Activated T-cell treated with anti-CD3 and anti-CD28 coated beads for 1 hour (primary cell): ENCODE results near the gene STIM1.
A peak's percentile ranks its signal among the peaks of the same experiment; 100 is the strongest.
"Not testable (repeated sequence)": the region's sequence is repeated elsewhere in the genome, so short reads cannot be mapped to it uniquely, and the experiment has no call there.

Experiments
- DNase-seq: peaks from one replicate; pipeline ENCODE4 v3.0.0-alpha.2; 2020; ENCODE audit warnings: low read depth

Gene STIM1

DNA sequence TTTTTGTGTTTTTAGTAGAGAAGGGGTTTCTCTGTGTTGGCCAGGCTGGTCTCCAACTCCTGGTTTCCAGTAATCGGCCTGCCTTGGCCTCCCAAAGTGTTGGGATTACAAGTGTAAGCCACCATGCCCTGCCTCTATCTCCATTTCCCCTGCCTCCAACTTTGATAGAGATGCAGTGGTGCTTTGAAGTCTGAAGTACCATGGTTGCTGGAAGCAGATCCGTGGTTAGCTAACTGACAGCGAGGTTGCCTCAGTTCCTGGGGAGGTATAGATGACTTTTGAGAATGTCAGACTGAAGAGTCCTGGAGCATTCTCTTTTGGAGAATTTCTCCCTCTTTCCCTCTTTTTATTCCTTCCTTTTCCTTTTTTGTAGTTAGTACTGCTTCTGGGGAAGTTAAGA lies 127.6 kb downstream of the STIM1 start:
- DNase-seq, result no peak

DNA sequence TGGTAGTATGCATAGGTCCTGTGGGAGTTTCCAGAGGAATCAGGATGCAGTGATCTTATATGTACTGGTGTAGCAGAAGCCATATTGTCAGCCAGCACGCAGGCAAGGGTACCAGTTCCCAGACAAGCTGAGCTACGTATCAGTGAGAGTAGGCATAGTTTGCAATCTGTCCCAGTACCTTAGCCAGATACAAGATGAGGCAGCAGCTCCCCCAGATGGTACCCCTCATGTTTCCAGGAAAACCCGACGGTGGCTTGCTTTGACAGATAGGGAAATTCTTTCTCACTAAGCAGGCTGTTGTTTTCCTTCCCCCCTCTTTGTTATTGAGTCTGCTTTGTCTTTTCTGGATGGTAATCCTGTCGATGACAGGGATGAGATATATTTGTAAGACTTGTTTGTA lies 129.4 kb downstream of the STIM1 start:
- peak; percentile 13 for DNase-seq

DNA sequence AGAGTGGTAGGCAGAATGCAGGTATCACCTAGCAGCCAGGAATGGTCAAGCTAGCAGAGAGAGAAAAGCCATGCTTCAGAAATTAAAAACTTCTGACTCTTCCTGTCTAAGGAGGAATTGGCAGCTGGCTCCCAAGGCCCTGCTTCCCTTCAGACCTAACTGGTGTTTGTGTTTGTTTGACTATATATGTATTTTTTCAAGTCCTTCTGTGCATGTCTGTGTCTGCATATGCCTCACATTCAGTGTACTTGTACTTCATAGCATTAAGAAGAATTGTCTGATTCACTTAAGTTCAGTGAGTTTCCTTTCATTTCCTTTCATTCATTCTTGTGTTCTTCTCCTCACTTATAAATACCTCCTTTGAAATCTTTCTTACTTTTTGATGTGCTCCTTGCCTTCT lies 130.2 kb downstream of the STIM1 start:
- DNase-seq, result no peak

DNA sequence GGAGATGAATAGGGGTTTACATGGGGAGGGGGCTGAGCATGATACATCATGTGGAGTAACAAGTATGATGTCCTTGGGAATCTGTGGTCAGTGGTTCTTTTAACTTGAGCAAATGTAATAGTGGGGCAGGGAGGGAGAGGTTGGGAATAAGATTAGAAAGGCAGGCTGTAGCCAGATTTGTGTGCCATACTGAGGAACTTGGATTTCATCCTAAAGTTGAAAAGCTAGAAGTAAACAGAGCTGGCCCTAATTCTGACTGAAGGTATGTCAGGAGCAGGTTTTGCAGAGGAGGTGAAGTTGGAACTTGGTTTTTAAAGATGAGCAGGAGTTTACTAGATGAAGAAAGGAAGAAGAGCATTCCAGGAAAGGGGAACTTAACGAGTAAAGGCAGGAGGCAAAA lies 130.8 kb downstream of the STIM1 start:
- DNase-seq, result no peak

DNA sequence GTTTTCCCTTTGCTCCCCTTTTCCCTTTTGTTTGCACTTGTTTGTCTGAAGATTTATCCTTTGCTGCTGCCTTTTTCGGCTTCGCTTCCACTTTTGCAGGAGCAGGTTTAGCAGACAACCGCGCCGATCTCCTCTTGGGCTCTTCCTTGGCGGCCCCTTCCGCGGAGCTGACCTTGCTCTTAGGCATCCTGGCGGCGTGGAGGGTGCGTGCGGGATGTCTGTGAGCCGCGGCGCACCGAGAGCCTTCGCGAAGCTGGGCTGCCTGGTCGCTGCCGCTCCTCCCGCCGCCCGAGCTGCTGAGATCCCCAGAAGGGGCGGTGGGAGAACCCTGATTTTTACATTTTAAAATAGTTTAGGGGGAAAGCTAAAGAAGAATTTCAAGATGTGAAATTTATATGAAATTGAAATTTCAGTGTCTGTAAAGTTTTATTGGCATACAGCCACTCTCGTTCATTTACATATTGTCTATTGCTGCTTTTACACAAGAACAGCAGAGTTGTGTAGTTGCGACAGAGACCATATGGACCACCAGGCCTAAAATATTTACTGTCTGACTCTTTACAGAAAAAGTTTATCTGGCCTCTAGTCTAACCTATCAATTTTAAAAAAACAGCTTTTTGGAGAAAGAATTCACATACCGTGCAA lies 133.9 kb downstream of the STIM1 start:
- no peak for DNase-seq

DNA sequence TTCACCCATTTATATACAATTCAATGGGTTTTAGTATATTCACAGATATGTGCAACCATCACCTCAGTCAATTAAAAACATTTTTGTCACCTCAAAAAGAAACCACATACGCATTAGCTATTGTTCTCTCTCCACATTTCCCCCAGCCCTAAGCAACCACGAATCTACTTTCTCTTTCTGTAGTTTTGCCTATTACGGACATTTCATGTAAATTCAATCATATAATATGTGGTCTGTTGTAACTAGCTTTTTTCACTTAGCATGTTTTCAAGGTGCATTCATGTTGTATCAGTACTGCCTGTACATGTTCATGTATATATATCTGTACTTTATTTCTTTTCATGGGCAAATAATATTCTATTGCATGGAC lies 134.4 kb downstream of the STIM1 start:
- DNase-seq, result no peak

DNA sequence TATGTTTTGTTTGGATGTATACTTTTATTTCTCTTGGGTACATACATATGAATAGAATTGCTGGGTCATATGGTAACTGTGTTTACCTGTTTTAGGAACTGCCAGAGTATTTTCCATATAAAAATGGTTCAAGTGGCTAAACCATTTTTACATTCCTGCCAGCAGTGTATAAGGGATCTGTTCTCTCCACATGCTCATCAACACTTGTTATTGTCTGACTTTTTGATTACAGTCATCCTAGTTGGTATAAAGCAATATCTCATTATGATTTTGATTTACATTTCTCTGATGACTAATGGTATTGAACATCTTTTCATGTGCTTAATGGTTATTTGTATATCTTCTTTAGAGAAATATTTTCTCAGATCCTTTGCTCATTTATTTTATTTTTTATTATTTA lies 134.9 kb downstream of the STIM1 start:
- no peak for DNase-seq

DNA sequence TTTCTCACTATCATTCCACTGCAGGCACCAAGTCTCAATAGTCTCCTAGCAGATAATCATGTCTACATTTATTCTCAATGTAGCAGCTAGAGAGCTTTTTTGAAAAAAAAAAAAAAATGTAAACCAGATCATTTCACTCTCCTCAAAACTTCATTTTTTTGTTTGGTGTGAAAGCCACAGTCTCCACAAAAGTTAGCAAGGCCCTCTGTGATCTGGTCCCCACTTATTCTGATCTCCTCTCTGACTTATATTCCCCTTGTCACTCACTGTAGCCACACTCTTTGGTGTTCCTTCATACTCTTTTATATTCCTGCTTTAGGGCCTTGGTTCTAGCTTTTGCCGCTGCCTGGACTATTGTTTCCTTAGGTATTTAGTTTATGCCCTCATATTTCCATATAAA lies 137.5 kb downstream of the STIM1 start:
- DNase-seq, result no peak

DNA sequence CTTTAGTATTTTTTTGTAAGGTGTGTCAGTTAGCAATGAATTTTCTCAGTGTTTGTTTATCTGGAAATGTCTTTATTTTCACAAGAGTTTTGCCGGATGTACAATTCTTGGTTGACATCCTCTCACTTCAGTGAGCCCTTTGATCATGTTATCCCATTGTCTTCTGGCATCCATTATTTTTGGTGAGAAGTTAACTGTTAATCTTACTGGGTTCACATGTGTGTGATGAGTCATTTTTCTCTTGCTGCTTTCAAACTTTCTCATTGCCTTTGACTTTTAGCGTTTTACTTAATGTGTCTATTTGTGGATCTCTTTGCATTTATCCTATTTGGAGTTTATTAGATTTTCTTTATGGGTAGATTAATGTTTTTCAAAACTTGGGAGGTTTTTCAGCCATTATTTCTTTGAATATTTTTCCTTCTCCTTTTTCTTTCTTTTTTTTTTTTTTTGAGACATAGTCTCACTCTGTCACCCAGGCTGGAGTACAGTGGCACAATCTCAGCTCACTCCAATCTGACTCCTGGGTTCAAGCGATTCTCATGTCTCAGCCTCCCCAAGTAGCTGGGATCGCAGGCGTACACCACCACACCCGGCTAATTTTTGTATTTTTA lies 138.7 kb downstream of the STIM1 start:
- no peak for DNase-seq

DNA sequence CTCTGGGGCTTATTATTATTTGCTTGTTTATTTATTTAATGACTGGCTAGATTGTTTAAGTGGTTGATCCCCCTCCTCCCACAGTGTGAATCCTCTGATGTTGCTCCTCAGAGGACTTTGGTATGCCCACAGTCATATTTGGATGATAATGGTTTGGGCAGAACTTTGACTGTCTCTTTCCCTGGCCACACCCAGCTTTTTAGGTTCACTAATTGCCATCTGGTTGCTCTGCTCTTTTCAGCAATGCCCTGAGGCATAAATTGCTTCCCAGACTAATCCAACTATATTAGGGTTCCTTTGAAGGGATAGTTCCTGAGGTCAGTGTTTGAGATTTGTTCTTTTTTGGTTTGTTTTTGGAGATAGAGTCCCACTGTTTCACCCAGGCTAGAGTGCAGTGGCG lies 139.8 kb downstream of the STIM1 start:
- no peak for DNase-seq

DNA sequence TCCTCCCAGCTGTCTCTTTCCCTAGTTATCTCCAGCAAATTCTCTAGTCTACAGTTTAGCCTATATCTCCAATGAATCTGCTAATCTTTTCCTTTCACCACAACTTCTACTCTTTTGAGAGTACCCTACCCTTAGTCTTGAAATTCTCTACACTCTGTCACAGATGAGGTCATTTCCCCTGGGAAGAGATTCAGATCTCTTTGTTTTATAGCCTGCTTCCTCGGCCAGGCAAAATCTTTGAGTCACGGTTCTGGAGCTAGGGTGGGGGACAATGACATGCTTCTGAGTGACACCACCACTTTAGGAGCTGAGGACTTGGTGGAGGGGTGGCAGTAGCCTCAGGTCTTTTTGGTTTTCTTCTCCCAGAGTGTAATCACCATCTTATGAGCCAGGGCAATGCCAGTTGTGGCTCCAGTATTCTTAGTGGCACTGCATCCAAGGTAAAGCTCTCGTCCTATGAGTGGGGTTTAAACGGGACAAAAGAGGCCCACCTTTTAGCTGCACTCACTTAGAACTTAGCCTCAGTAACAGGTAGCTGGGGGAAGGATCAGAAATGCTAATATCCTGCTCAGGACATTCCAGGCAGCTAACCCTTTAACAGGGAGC lies 140.6 kb downstream of the STIM1 start:
- no peak for DNase-seq

DNA sequence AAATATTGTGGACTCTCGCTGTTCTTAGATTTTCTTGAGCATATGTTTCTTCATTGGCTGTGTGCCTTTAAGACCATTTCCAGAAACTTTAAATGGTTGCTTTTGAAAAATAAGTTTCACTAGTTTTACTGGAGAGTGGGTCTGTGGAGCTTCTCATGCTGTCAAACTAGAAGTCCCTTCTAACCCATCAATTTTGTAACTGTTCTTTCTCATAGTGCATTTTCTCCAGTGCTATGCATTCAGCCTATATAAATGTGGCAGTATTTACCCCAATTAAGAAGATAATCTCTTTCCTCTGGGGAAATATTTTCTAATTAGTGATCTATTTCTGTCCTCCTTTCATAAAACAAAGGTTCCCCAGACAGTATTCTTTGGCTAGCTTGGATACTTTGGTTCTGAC lies 141.2 kb downstream of the STIM1 start:
- no peak for DNase-seq

DNA sequence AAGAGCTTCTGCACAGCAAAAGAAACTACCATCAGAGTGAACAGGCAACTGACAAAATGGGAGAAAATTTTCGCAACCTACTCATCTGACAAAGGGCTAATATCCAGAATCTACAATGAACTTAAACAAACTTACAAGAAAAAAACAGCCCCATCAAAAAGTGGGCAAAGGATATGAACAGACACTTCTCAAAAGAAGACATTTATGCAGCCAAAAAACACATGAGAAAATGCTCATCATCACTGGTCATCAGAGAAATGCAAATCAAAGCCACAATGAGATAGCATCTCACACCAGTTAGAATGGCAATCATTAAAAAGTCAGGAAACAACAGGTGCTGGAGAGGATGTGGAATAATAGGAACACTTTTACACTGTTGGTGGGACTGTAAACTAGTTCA lies 149.3 kb downstream of the STIM1 start:
- not testable (repeated sequence) for DNase-seq

DNA sequence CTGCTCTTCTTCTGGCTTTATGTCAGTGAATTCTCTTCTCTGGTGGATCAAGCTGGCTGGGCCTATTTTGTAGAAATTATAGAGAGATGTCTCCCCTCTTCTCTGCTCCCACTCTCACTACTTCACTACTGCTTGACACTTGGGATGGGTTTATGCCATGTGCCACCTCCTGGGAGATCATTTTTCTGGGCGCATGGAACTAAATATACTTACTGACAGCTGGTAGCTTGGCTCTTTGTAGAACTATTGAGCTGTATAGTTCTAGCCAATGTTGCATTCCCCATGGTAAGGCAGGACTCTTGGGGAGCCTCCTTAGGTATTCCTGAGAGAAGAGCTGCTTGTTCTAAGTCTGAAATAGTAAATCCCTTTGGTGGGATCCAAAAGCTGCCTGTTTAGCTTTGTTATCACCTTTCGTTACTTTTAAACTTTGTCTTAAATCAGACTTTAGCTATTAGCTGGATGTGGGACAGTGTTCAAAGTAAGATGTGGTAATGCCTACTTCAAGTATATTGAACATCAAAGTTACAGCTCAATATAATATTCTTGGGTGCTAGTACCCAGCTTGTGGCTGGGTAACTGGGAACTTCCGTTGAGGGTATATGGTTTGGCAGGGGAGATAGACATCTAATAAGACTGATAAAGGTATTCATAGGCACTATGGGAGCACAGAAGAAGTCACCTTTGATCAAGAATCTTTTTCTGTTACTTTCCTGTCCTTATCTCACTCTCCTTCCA lies 151.6 kb downstream of the STIM1 start:
- no peak for DNase-seq

DNA sequence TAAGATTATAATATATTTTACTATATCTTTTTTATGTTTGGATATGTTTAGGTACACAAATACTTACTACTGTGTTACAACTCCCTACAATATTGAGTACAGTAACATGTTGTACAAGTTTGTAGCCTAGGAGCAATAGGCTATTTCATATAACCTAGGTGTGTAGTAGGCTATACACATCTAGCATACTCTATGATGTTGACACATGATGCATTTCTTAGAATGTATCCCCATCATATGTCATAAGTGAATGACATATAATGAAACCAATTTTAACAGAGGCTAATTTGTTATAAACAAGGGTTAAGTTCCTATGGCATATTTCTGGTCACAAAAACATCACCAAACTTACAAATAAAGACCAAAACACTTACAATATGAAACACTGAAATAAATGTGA lies 152.7 kb downstream of the STIM1 start:
- DNase-seq, result no peak

DNA sequence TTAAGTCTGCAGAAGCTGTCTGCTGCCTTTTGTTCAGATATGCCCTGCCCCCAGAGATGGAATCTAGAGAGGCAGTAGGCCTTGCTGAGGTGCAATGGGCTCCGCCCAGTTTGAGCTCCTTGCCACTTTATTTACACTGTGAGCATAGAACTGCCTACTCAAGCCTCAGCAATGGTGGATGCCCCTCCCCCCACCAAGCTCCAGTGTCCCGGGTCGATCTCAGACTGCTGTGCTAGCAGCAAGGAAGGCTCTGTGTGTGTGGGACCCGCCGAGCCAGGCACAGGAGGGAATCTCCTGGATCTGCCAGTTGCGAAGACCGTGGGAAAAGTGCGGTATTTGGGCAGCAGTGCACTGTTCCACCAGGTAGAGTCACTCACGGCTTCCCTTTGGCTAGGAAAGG lies 161.1 kb downstream of the STIM1 start:
- not testable (repeated sequence) for DNase-seq

DNA sequence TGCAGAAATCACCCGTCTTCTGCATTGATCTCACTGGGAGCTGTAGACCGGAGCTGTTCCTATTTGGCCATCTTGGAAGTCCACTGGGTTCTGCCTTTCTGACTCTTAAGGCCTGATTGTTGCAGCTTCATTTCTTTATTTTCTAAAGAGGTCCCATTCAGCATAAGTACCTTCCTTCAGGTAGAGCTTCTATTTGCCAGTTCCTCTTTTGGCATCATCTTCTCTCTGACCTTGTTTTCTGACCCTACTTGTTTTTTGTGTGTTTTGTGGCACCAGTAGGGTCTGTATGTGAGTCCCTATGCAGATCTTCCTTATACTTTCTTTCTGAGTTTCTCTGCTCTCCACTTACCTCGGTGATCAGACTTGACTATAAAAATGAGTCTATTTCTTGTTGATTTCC lies 161.7 kb downstream of the STIM1 start:
- DNase-seq, result no peak

DNA sequence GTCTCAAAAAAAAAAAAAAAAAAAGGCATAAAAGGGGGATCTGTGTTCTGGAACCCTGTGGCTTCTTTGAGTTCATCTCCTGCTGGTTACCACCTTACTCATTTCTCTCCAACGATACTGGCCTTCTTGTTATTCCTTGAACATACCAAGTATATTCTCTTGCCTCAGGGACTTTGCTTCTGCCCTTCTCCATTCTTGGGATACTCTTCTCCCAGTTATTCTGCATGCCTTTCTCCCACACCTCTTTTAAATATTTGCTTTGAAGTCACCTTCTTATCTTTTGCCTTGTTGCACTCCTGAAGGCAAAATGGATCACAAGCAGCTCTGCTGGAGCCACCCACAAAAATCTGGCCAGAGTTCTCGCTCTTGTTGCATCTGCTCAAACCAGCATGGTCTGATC lies 163.2 kb downstream of the STIM1 start:
- no peak for DNase-seq

DNA sequence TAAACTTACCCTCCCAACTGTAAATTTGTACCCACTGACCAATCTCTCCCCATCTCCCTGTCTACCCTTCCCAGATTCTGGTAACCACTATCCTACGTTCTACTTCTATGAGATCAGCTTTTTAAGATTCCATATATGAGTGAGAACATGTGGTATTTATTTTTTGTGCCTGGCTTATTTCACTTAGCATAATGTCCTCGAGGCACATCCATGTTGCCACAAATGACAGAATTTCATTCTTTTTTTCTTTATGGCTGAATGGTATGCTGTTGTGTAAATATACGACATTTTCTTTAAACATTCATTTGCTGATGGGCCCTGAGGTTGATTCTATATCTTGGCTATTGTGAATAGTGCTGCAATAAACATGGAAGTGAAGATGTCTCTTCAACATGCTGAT lies 164.4 kb downstream of the STIM1 start:
- no peak for DNase-seq

DNA sequence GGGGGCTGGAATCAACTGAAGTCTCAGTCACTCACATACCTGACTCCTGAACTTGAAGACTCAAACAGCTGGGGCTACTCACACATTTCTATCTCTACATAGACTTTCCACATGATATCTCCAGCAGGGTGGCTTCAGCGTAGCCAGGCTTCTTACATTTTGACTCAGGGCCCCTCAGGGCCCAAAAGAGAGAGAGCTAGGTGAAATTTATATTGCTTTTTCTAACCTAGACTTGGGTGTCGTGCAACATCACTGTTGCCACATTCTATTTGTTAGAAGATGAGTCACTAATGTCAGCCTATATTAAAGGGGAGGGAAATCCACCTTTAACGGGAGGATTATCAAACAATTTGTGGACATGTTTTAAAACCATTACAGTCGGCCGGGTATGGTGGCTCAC lies 167.2 kb downstream of the STIM1 start:
- no peak for DNase-seq

DNA sequence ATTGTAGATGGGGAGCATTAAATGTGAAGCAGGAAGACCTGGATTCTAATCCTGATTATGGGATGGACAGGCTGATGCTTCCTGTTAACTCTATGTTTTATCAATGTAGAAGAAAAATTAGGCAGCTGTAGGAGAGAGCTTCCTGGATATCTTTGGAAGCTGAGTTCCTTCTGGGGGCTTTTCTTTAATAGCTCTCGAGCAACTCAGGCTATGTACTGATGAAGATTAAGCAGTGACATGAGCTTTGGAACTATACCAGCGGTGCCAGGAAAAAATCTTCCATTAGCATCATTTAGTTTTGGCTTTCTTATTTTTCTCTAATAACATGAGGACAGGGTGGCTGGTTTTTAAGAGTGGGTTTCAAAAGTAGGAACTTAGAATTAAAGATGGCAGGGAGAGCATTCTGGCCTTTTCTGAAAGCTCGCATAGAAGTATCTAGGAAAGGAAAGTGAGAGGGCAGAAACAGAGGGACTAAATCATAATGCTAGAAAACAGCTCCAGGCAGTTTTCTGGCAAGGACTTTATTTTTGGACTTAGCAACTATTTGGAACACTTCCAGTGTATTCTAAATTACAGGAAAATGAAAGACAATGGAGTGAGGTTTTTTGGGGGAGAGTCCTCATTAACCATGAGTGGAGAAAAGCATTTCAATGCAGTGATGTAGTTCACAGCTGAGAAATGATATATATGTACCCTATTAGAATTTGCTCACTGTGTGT lies 169.9 kb downstream of the STIM1 start:
- DNase-seq, result no peak

DNA sequence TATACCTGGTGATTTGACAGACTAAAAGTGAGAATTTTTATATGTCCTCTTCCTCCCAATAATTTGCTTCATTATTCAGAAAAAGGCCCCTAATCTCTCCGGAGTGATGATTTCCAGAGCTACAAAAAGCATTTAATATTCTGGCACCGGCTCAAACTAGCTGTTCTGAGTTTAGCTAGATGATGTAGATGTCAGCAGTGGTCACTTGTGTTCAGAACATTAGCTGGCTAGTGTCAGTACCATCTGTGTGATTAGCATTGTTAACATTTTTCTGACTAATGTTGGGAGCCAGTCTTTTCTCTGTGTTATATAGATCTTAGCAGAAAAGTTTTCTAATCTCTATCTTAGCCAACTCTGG lies 170.5 kb downstream of the STIM1 start:
- no peak for DNase-seq

DNA sequence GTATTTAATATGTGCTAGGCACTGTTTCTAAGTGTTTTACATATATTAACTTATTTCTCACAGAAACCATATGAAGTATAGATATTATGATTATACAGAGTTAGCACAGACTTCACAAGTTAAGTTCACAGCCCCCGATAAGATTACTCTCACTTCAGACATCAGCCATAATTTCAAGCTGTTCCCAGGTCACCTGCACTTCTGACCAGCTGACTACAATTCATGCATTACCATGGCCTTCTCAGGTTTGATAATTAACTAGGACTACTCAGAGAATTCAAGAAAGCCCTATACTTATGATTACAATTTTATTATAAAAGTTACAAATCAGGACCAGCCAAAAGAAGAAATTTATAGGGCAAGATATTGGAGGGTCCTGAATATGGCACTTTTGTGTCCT lies 170.9 kb downstream of the STIM1 start:
- no peak for DNase-seq
